CD14-positive monocyte (primary cell): Measurements from ENCODE around the gene ATP6V0E1. TPM values are rescaled to one million over a fixed set of nuclear protein-coding genes. Genes with fewer than 3 reads are reported as not detected.
A peak's percentile ranks its signal among the peaks of the same experiment; 100 is the strongest.

Experiments used
- DNase-seq, 3 donors: peaks; one replicate each; pipeline ENCODE4 v3.0.0-alpha.2; 2011 to 2022
- H2AFZ ChIP-seq: 2 replicates; pipeline ENCODE4 v1.6.0; 2012; ENCODE audit warnings: mild to moderate bottlenecking, low read depth, low read length, inconsistent platforms; ENCODE audit not compliant: insufficient read depth, poor library complexity, severe bottlenecking
- H3K27ac ChIP-seq, 2 donors: 1 replicate in 1 of 2; 2 replicates in 1 of 2; pipeline ENCODE4 v1.5.1; 2012 to 2013; ENCODE audit warnings: low read length in 2 of 2, control low read depth in 1 of 2, inconsistent platforms in 1 of 2, low read depth in 1 of 2, mild to moderate bottlenecking in 1 of 2
- H3K27me3 ChIP-seq, 2 donors: one replicate each; pipeline versions ENCODE4 v1.6.0 to v1.6.1; 2011 to 2013; ENCODE audit warnings: low read length in 2 of 2; ENCODE audit not compliant: control insufficient read depth in 2 of 2, insufficient read depth in 2 of 2
- H3K36me3 ChIP-seq, 2 donors: replicated peaks in 1 of 2; 1 replicate in 1 of 2; 2 replicates in 1 of 2; pipeline versions ENCODE4 v1.5.1 to v1.6.1; 2012 to 2013; ENCODE audit warnings: low read length in 2 of 2, control low read depth in 1 of 2, inconsistent platforms in 1 of 2, mild to moderate bottlenecking in 1 of 2; ENCODE audit not compliant: insufficient read depth in 2 of 2, control insufficient read depth in 1 of 2
- H3K4me1 ChIP-seq, 2 donors: 1 replicate in 1 of 2; 2 replicates in 1 of 2; pipeline versions ENCODE4 v1.5.1 to v1.6.1; 2012 to 2013; ENCODE audit warnings: low read length in 2 of 2, control low read depth in 1 of 2, inconsistent platforms in 1 of 2, mild to moderate bottlenecking in 1 of 2, moderate library complexity in 1 of 2; ENCODE audit not compliant: insufficient read depth in 2 of 2, control insufficient read depth in 1 of 2
- H3K4me2 ChIP-seq: replicated peaks from 2 replicates; pipeline ENCODE3; 2012; ENCODE audit warnings: low read length, moderate library complexity, mild to moderate bottlenecking; ENCODE audit not compliant: poor library complexity, severe bottlenecking; ENCODE audit errors: extremely low read depth
- H3K4me3 ChIP-seq, 3 experiments: fragments of 200-600 bp in 1 of 3; sonication (generic) in 1 of 3; replicated peaks in 1 of 3; 1 replicate in 2 of 3; 2 replicates in 1 of 3; pipeline ENCODE4 v1.5.1; 2011 to 2013; ENCODE audit warnings: low read length in 3 of 3, mild to moderate bottlenecking in 3 of 3, control low read depth in 2 of 3, low read depth in 2 of 3, inconsistent platforms in 1 of 3, moderate library complexity in 1 of 3
- H3K79me2 ChIP-seq: 2 replicates; pipeline ENCODE4 v1.6.0; 2012; ENCODE audit warnings: mild to moderate bottlenecking, control low read depth, inconsistent platforms, low read length, moderate library complexity; ENCODE audit not compliant: insufficient read depth
- H3K9ac ChIP-seq: 2 replicates; pipeline ENCODE4 v1.6.0; 2017; ENCODE audit warnings: low read length, mild to moderate bottlenecking; ENCODE audit not compliant: insufficient read depth, poor library complexity, severe bottlenecking
- H3K9me3 ChIP-seq, 2 donors: replicated peaks in 1 of 2; 1 replicate in 1 of 2; 2 replicates in 1 of 2; pipeline versions ENCODE4 v1.5.1 to v1.6.1; 2012 to 2013; ENCODE audit warnings: low read length in 2 of 2, control low read depth in 1 of 2; ENCODE audit not compliant: control insufficient read depth in 1 of 2, insufficient read depth in 1 of 2
- H4K20me1 ChIP-seq: 2 replicates; pipeline ENCODE4 v1.6.0; 2012; ENCODE audit warnings: mild to moderate bottlenecking, low read length, control low read depth, moderate library complexity; ENCODE audit not compliant: insufficient read depth
- H3K27ac Mint-ChIP-seq, 7 donors: one replicate each; pipeline ENCODE4 v1.8.0; 2020; ENCODE audit warnings: mild to moderate bottlenecking in 7 of 7, mixed read lengths in 7 of 7, moderate library complexity in 6 of 7, inconsistent platforms in 2 of 7
- H3K27me3 Mint-ChIP-seq, 3 donors: one replicate each; pipeline ENCODE4 v1.8.0; 2021 to 2022; ENCODE audit warnings: low read depth in 3 of 3, mild to moderate bottlenecking in 3 of 3, mixed read lengths in 3 of 3, moderate library complexity in 3 of 3, inconsistent platforms in 1 of 3
- H3K36me3 Mint-ChIP-seq, 2 donors: one replicate each; pipeline ENCODE4 v1.8.0; 2020; ENCODE audit warnings: mixed read lengths in 2 of 2, inconsistent platforms in 1 of 2, mild to moderate bottlenecking in 1 of 2
- H3K4me1 Mint-ChIP-seq: one replicate; pipeline ENCODE4 v1.8.0; 2020; ENCODE audit warnings: mild to moderate bottlenecking, mixed read lengths
- H3K4me3 Mint-ChIP-seq, 2 donors: one replicate each; pipeline ENCODE4 v1.8.0; 2020; ENCODE audit warnings: mild to moderate bottlenecking in 2 of 2, mixed read lengths in 2 of 2, moderate library complexity in 1 of 2
- H3K9me3 Mint-ChIP-seq, 7 donors: one replicate each; pipeline ENCODE4 v1.8.0; 2020 to 2022; ENCODE audit warnings: mixed read lengths in 7 of 7, mild to moderate bottlenecking in 6 of 7, moderate library complexity in 6 of 7, inconsistent platforms in 2 of 7
- CTCF ChIP-seq: fragments of 200-600 bp; IDR thresholded peaks from one replicate; pipeline ENCODE4 v1.8.0; 2022; ENCODE audit warnings: antibody characterized with exemption, mild to moderate bottlenecking
- WGBS: methylation state at CpG from one replicate; pipeline ENCODE4 v1.1.5; 2013; ENCODE audit warnings: missing lambda C conversion rate; ENCODE audit not compliant: insufficient coverage; 5-methylcytosine and 5-hydroxymethylcytosine counted together
- intact Hi-C, 2 donors: fragments of 100-400 bp; cut with micrococcal nuclease; formaldehyde crosslinking; loops; one replicate each; pipeline versions ENCODE4 v1.15.0 to v1.15.1; 2023
- polyA plus RNA-seq, 3 donors: library from polyadenylated mRNA; depleted of rRNA in 1 of 3; unstranded in 2 of 3; stranded (reverse) in 1 of 3; fragments of 300-500 nt in 2 of 3; fragments of >200 nt in 1 of 3; fragmentation: Illumina TruSeq in 2 of 3; gene quantifications; 1 replicate in 2 of 3; 2 replicates in 1 of 3; pipeline ENCODE4 v1.2.3, GENCODE V29; 2012 to 2021

ATP6V0E1 gene
- polyA plus RNA-seq, 3 donors, result 216 to 760 (median 698) TPM

- Mint-ChIP-seq H3K36me3 (peaks cover 49 to 52% of the 10 kb centered on the region in 2 donors), H3K27ac (peak overlapping the region in 3 of 7 donors; percentile 18 to 59 (median 35)), H3K27me3 (peaks cover 0 to 4% (median 2%) of the 10 kb centered on the region in 3 donors), H3K9me3 (no peaks in the 10 kb centered on the region), H3K4me1 (no peaks in the 10 kb centered on the region), H3K4me3 (no peak overlapping the region)
- Histone ChIP-seq H3K9ac (no peak overlapping the region), H3K4me1 (no peaks in the 10 kb centered on the region), H3K36me3 (peaks cover 9 to 28% of the 10 kb centered on the region in 2 donors), H3K79me2 (no peaks in the 10 kb centered on the region), H3K4me2 (no peak overlapping the region), H4K20me1 (no peaks in the 10 kb centered on the region), H3K27ac (no peak overlapping the region), H3K4me3 (no peak overlapping the region), H2AFZ (no peak overlapping the region), H3K27me3 (no peaks in the 10 kb centered on the region), H3K9me3 (no peaks in the 10 kb centered on the region)
- no peak for DNase-seq
- no peak for TF ChIP-seq CTCF
- intact Hi-C loops, result no loop called here
- WGBS, result 96% methylated on average over 7 of the region's 7 CpGs
Measured at GRCh38 chr5:172946146-172946545, 37.4 kb upstream of the ATP6V0E1 start.

- H2AFZ ChIP-seq, result no peak overlapping the region
Measured at GRCh38 chr5:172949426-172949825, 34.1 kb upstream of the ATP6V0E1 start.

More at GRCh38 chr5:172949426-172949825, 34.1 kb upstream of the ATP6V0E1 start:
- intact Hi-C loops, result no loop called here
- no peak for DNase-seq
- no peaks in the 10 kb centered on the region for H3K9me3 ChIP-seq
- H3K27me3 ChIP-seq, result no peaks in the 10 kb centered on the region
- no peaks in the 10 kb centered on the region for H3K9me3 Mint-ChIP-seq
- H3K27ac ChIP-seq, result no peak overlapping the region
- TF ChIP-seq CTCF, result no peak
- no peak overlapping the region for H3K27ac Mint-ChIP-seq
- peaks cover 0 to 7% (median 4%) of the 10 kb centered on the region in 3 donors for H3K27me3 Mint-ChIP-seq
- no CpG with 5 or more reads among the region's 3 CpGs for WGBS
- no peaks in the 10 kb centered on the region for H4K20me1 ChIP-seq
- H3K36me3 ChIP-seq, result peaks cover 7 to 20% of the 10 kb centered on the region in 2 donors
- H3K9ac ChIP-seq, result no peak overlapping the region
- H3K36me3 Mint-ChIP-seq, result peaks cover 48% of the 10 kb centered on the region in 2 donors
- no peak overlapping the region for H3K4me3 Mint-ChIP-seq
- H3K4me3 ChIP-seq, result no peak overlapping the region
- H3K79me2 ChIP-seq, result no peaks in the 10 kb centered on the region
- H3K4me2 ChIP-seq, result no peak overlapping the region
- peaks cover 4% of the 10 kb centered on the region for H3K4me1 Mint-ChIP-seq
- no peaks in the 10 kb centered on the region for H3K4me1 ChIP-seq
